OCI-LY1 (cell line): ENCODE results near the gene TAF9.

Source experiments
- H2AFZ ChIP-seq: fragments of 200-600 bp; sonication (generic), shearing (Covaris generic); 2 replicates; pipeline ENCODE4 v1.6.0; 2014; ENCODE audit warnings: antibody characterized with exemption, mild to moderate bottlenecking, low read length
- H3F3A ChIP-seq: fragments of 200-600 bp; sonication (generic), shearing (Covaris generic); 2 replicates; pipeline ENCODE4 v1.6.0; 2014; ENCODE audit warnings: mild to moderate bottlenecking, antibody characterized with exemption, low read length, moderate library complexity; ENCODE audit not compliant: insufficient read depth
- H3K27ac ChIP-seq: fragments of 200-600 bp; sonication (generic); 2 replicates; pipeline ENCODE4 v1.5.1; 2014; ENCODE audit warnings: low read length, mixed run types, mild to moderate bottlenecking, low read depth; ENCODE audit not compliant: poor library complexity, severe bottlenecking
- H3K27me3 ChIP-seq: fragments of 200-600 bp; sonication (generic); 2 replicates; pipeline ENCODE4 v1.6.0; 2014; ENCODE audit warnings: antibody characterized with exemption, mild to moderate bottlenecking, low read length, moderate library complexity; ENCODE audit not compliant: insufficient read depth
- H3K36me3 ChIP-seq: fragments of 200-600 bp; sonication (generic); 2 replicates; pipeline ENCODE4 v1.6.1; 2014; ENCODE audit warnings: mild to moderate bottlenecking, antibody characterized with exemption, low read length, moderate library complexity, mixed read lengths; ENCODE audit not compliant: insufficient read depth
- H3K4me1 ChIP-seq: fragments of 200-600 bp; sonication (generic); 2 replicates; pipeline ENCODE4 v1.5.1; 2014; ENCODE audit warnings: mild to moderate bottlenecking, low read length, moderate library complexity; ENCODE audit not compliant: insufficient read depth, severe bottlenecking
- H3K4me2 ChIP-seq: fragments of 200-600 bp; sonication (generic), shearing (Covaris generic); 2 replicates; pipeline ENCODE4 v1.6.1; 2014; ENCODE audit warnings: low read length
- H3K4me3 ChIP-seq: fragments of 200-600 bp; sonication (generic); 2 replicates; pipeline ENCODE4 v1.5.1; 2014; ENCODE audit warnings: low read length, low read depth, mild to moderate bottlenecking, mixed read lengths; ENCODE audit not compliant: poor library complexity, severe bottlenecking
- H3K79me2 ChIP-seq: fragments of 200-600 bp; shearing (Covaris generic); 2 replicates; pipeline ENCODE4 v1.6.1; 2016; ENCODE audit warnings: mixed run types, low read length, mixed read lengths; ENCODE audit not compliant: insufficient read depth
- H3K9ac ChIP-seq: fragments of 200-600 bp; sonication (generic), shearing (Covaris generic); 2 replicates; pipeline ENCODE4 v1.6.1; 2014; ENCODE audit warnings: mild to moderate bottlenecking, low read length, mixed read lengths
- H3K9me2 ChIP-seq: fragments of 200-600 bp; sonication (generic), shearing (Covaris generic); 2 replicates; pipeline ENCODE4 v1.6.1; 2014; ENCODE audit warnings: low read depth, mild to moderate bottlenecking, low read length, mixed read lengths
- H3K9me3 ChIP-seq: fragments of 200-600 bp; shearing (Covaris generic); 2 replicates; pipeline ENCODE4 v1.6.1; 2014; ENCODE audit warnings: low read length, mixed read lengths
- H4K20me1 ChIP-seq: fragments of 200-600 bp; sonication (generic), shearing (Covaris generic); 2 replicates; pipeline ENCODE4 v1.6.0; 2016; ENCODE audit warnings: mild to moderate bottlenecking, low read length; ENCODE audit not compliant: insufficient read depth
- EZH2 ChIP-seq: fragments of 200-600 bp; sonication (generic), shearing (Covaris generic); IDR thresholded peaks from 2 replicates; pipeline ENCODE4 v1.8.0; 2017; ENCODE audit warnings: borderline replicate concordance, mixed run types, mild to moderate bottlenecking, antibody characterized with exemption, low read length, moderate library complexity, mixed read lengths
- TF ChIP-seq, protein P1 (sequence below): fragments of 200-600 bp; sonication (generic), shearing (Covaris generic); IDR thresholded peaks from 2 replicates; pipeline ENCODE4 v1.5.1; 2017; ENCODE audit warnings: mild to moderate bottlenecking, antibody characterized with exemption, low read length, moderate library complexity, mixed read lengths

TAF9 gene

DNA sequence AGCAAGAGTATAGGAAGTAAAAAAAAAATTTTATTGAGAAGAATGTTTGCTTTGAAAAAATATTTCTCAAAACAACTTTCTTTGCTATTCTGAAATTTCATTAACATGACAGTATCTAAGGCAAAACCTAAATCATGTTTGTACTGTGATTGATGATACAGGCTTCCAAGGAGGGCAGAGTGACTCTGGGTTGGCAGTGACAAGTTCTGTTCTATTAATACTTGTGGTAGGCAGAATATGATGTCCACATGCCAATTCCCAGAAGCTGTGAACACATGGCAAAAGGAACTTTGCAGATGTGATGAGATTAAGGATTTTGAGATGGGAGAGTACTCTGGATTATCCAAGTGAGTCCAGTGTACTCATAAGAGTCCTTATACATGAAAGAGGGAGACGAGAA, 53.3 kb downstream of the TAF9 start:
- H3F3A ChIP-seq: no peaks in the 10 kb centered on the region
- no peaks in the 10 kb centered on the region for H3K9me3 ChIP-seq
- TF ChIP-seq, protein P1, sequence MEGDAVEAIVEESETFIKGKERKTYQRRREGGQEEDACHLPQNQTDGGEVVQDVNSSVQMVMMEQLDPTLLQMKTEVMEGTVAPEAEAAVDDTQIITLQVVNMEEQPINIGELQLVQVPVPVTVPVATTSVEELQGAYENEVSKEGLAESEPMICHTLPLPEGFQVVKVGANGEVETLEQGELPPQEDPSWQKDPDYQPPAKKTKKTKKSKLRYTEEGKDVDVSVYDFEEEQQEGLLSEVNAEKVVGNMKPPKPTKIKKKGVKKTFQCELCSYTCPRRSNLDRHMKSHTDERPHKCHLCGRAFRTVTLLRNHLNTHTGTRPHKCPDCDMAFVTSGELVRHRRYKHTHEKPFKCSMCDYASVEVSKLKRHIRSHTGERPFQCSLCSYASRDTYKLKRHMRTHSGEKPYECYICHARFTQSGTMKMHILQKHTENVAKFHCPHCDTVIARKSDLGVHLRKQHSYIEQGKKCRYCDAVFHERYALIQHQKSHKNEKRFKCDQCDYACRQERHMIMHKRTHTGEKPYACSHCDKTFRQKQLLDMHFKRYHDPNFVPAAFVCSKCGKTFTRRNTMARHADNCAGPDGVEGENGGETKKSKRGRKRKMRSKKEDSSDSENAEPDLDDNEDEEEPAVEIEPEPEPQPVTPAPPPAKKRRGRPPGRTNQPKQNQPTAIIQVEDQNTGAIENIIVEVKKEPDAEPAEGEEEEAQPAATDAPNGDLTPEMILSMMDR: no peak
- TF ChIP-seq EZH2: no peak
- no peaks in the 10 kb centered on the region for H3K4me1 ChIP-seq
- no peaks in the 10 kb centered on the region for H4K20me1 ChIP-seq
- no peaks in the 10 kb centered on the region for H3K27me3 ChIP-seq
- H3K9me2 ChIP-seq: no peaks in the 10 kb centered on the region
- peaks cover 32% of the 10 kb centered on the region for H3K36me3 ChIP-seq
- H3K79me2 ChIP-seq: no peaks in the 10 kb centered on the region
- no peak overlapping the region for H2AFZ ChIP-seq
- H3K27ac ChIP-seq: no peak overlapping the region
- H3K4me3 ChIP-seq: no peak overlapping the region
- H3K9ac ChIP-seq: no peak overlapping the region
- no peak overlapping the region for H3K4me2 ChIP-seq
